Retinal pigment epithelial cell (primary cell): ENCODE data around the gene TDRD9.

Experiments used
- DNase-seq: peaks from one replicate; pipeline ENCODE4 v3.0.0-alpha.2; 2010; ENCODE audit warnings: low read depth
- H3K4me3 ChIP-seq: 2 replicates; pipeline ENCODE4 v1.5.1; 2011; ENCODE audit warnings: mild to moderate bottlenecking, low read length, control low read depth, moderate library complexity
- CTCF ChIP-seq: conservative IDR thresholded peaks from 2 replicates; pipeline ENCODE4 v1.5.1; 2011; ENCODE audit warnings: low read depth, low read length, control low read depth, inconsistent platforms

TDRD9 gene

GRCh38 chr14:103941973-103942736, 13.9 kb downstream of the TDRD9 start, which contains the start of gene RD3L:
TSS of gene RD3L (minus strand) at chr14:103942529. CDS start at chr14:103941695, 834 bp downstream.
- H3K4me3 ChIP-seq: no peak within 1 kb of the TSS
- no peak for TF ChIP-seq CTCF
- DNase-seq: no peak

DNA sequence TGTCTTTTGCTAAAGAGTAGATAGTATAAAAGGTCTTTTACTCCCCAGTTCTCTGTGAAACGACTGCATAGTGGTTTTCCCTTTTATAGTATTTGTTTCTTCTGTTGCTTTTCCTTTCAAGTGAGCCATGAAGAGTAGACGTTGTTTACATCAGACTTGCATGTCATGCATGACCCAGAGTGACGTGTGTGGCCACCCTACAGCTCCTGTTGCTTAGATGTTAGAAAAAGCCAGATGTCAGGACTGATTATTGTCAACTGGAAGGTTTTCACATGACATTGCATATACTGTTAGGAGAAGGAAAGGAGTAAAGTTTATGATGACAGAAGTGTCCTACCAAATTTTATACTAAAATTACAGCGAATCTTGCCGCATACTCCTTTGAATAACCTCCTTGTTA, 15.4 kb downstream of the TDRD9 start:
- no peak overlapping the region for H3K4me3 ChIP-seq
- TF ChIP-seq CTCF: no peak
- DNase-seq: no peak

DNA sequence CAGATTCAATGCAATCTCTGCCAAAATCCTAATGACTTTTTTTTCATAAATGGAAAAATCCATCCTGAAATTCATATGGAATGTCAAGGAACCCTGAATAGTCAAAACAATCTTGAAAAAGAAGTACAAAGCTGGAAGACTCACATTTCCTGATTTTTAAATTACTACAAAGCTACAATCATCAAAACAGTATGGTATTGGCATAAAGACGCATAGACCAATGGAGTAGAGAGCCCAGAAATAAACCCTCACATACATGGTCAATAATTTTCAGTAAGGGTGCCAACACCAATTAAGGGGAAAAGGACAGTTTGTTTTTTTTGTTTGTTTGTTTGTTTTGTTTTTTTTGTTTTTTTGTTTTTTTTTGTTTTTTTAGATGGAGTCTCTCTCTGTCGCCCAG, 18.7 kb downstream of the TDRD9 start:
- H3K4me3 ChIP-seq: no peak overlapping the region
- DNase-seq: no peak
- no peak for TF ChIP-seq CTCF

DNA sequence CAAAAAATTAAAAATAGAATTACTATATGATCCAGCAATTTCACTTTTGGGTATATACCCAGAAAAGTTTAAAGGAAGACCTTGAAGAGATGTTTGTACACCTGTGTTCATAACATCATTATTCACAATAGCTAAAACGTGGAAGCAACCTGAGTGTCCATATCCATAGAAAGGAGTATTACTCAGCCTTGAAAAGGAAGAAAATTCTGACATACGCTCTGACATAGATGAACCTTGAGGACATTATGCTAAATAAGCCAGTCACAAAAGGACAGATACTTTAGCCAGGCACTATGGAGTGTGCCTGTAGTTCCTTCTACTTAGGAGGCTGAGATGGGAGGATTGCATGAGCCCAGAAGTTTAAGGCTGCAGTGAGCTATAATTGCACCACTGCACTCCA, 20.2 kb downstream of the TDRD9 start:
- no peak for DNase-seq

GRCh38 chr14:103949131-103949790, 21.0 kb downstream of the TDRD9 start:
- no peak for DNase-seq
- TF ChIP-seq CTCF: no peak
- H3K4me3 ChIP-seq: no peak overlapping the region

More for the DNA sequence above, 20.2 kb downstream of the TDRD9 start:
- TF ChIP-seq CTCF: no peak
- H3K4me3 ChIP-seq: no peak overlapping the region

GRCh38 chr14:103960457-103961055, 32.3 kb downstream of the TDRD9 start:
- TF ChIP-seq CTCF: no peak
- no peak overlapping the region for H3K4me3 ChIP-seq
- DNase-seq: no peak
